ENCODE measurements around the gene UNC13C. TPM values are rescaled to one million over a fixed set of nuclear protein-coding genes. Genes with fewer than 3 reads are reported as not detected.

Gene UNC13C
- polyA plus RNA-seq, 1 donor from 2014 or later: 4.0 TPM

DNA sequence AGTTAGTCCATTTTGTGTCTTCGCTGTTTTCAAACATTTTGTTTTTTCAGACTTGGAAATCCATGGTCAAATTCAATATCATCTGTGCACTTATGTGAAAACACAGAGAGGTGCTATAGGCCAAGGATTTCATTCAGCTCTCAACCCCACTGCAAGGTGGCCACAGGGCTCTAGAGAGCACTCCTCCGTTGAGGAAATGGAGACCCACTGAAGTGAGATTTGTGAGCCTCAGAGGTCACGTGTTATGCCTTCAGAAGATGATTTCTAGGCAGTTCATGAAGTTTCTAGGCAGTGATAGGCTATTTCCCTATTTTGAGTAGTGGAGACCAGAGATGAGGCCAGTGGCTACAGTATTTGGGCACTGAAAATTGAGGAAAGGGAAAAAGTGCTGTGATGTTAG, 88.2 kb downstream of the UNC13C start:
- Histone ChIP-seq H3K36me3 (ENCODE audit: insufficient read depth, low read length) (no peaks in the 10 kb centered on the region), H3K4me3 (ENCODE audit: low read length) (no peak overlapping the region), H3F3A (ENCODE audit: insufficient read depth, low read length, poor library complexity, severe bottlenecking) (no peaks in the 10 kb centered on the region), H3K27ac (ENCODE audit: low read length) (no peak overlapping the region), H4K20me1 (ENCODE audit: insufficient read depth) (no peaks in the 10 kb centered on the region), H3K9me3 (ENCODE audit: low read length) (no peaks in the 10 kb centered on the region), H3K79me2 (replicated peaks; ENCODE audit: insufficient read depth, low read length) (no peaks in the 10 kb centered on the region), H3K27me3 (ENCODE audit: insufficient read depth, low read depth, low read length) (no peaks in the 10 kb centered on the region), H3K9me2 (ENCODE audit: insufficient read depth, low read length) (no peaks in the 10 kb centered on the region), H3K4me2 (ENCODE audit: low read length) (no peak overlapping the region), H3K9ac (ENCODE audit: low read length) (no peak overlapping the region), H2AFZ (ENCODE audit: low read depth, low read length) (no peak overlapping the region)
- TF ChIP-seq POLR2AphosphoS5 (IDR thresholded peaks at IDR 0.05): no peak
- TF ChIP-seq, protein P1, sequence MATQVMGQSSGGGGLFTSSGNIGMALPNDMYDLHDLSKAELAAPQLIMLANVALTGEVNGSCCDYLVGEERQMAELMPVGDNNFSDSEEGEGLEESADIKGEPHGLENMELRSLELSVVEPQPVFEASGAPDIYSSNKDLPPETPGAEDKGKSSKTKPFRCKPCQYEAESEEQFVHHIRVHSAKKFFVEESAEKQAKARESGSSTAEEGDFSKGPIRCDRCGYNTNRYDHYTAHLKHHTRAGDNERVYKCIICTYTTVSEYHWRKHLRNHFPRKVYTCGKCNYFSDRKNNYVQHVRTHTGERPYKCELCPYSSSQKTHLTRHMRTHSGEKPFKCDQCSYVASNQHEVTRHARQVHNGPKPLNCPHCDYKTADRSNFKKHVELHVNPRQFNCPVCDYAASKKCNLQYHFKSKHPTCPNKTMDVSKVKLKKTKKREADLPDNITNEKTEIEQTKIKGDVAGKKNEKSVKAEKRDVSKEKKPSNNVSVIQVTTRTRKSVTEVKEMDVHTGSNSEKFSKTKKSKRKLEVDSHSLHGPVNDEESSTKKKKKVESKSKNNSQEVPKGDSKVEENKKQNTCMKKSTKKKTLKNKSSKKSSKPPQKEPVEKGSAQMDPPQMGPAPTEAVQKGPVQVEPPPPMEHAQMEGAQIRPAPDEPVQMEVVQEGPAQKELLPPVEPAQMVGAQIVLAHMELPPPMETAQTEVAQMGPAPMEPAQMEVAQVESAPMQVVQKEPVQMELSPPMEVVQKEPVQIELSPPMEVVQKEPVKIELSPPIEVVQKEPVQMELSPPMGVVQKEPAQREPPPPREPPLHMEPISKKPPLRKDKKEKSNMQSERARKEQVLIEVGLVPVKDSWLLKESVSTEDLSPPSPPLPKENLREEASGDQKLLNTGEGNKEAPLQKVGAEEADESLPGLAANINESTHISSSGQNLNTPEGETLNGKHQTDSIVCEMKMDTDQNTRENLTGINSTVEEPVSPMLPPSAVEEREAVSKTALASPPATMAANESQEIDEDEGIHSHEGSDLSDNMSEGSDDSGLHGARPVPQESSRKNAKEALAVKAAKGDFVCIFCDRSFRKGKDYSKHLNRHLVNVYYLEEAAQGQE (IDR thresholded peaks at IDR 0.05; ENCODE audit: borderline replicate concordance): no peak
- no peak for TF ChIP-seq MXI1 (conservative IDR thresholded peaks at IDR 0.05; ENCODE audit: poor library complexity, severe bottlenecking)
- TF ChIP-seq SMC3 (conservative IDR thresholded peaks at IDR 0.05; ENCODE audit: poor library complexity): peak; percentile 21
- TF ChIP-seq EP300 (conservative IDR thresholded peaks at IDR 0.05; ENCODE audit: poor library complexity, severe bottlenecking): no peak
- TF ChIP-seq, protein P2, sequence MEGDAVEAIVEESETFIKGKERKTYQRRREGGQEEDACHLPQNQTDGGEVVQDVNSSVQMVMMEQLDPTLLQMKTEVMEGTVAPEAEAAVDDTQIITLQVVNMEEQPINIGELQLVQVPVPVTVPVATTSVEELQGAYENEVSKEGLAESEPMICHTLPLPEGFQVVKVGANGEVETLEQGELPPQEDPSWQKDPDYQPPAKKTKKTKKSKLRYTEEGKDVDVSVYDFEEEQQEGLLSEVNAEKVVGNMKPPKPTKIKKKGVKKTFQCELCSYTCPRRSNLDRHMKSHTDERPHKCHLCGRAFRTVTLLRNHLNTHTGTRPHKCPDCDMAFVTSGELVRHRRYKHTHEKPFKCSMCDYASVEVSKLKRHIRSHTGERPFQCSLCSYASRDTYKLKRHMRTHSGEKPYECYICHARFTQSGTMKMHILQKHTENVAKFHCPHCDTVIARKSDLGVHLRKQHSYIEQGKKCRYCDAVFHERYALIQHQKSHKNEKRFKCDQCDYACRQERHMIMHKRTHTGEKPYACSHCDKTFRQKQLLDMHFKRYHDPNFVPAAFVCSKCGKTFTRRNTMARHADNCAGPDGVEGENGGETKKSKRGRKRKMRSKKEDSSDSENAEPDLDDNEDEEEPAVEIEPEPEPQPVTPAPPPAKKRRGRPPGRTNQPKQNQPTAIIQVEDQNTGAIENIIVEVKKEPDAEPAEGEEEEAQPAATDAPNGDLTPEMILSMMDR (IDR thresholded peaks at IDR 0.05; ENCODE audit: poor library complexity, severe bottlenecking): peak; percentile 24
- TF ChIP-seq RAD21 (conservative IDR thresholded peaks at IDR 0.05): peak; percentile 19
- no peak for TF ChIP-seq EZH2 (IDR thresholded peaks at IDR 0.05; ENCODE audit: borderline replicate concordance, insufficient read depth, low read length, poor library complexity, severe bottlenecking)

DNA sequence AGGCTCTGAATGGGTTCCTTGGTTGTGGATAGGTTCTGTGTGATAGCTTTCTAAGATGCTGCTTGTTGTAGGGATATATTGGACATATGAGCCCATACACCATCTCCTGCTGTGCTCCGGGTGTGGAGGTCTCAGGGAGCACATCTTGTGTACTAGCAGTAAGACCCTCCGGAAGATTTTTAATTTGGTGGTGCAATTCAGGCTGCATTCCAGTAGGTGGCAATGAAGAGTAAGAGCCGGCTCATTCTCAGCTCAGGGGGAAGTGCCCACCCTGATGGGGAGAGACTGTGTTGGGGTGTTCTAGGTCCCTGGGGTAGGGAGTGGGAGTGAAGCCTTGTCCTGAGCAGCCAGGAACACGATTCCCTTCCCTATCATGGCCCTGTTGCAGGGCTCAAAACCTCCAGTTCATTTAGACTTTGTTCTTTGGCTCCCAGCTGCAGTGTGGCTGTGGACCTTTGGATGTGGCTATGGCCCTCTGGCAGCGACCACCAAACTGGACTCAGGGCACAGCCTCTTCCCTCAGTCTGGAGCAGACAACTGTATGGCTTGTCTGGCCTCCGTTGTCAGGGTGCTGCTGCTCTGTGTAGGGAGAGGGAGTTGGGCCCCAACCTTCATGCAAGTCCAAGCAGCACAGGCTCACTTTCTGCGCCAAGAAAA, 104.7 kb downstream of the UNC13C start:
- no peak overlapping the region for H3K27ac ChIP-seq (ENCODE audit: low read length)
- H3K4me3 ChIP-seq (ENCODE audit: low read length): no peak overlapping the region
- no peaks in the 10 kb centered on the region for H3K79me2 ChIP-seq (replicated peaks; ENCODE audit: insufficient read depth, low read length)
- no peak for TF ChIP-seq TAF1 (IDR thresholded peaks at IDR 0.05; ENCODE audit: low read depth)
- peak; percentile 28 for TF ChIP-seq RAD21 (conservative IDR thresholded peaks at IDR 0.05)
- TF ChIP-seq, protein P2 (IDR thresholded peaks at IDR 0.05; ENCODE audit: poor library complexity, severe bottlenecking): peak; percentile 43
- H4K20me1 ChIP-seq (ENCODE audit: insufficient read depth): no peaks in the 10 kb centered on the region
- no peak overlapping the region for H2AFZ ChIP-seq (ENCODE audit: low read depth, low read length)
- H3K4me2 ChIP-seq (ENCODE audit: low read length): no peak overlapping the region
- H3K36me3 ChIP-seq (ENCODE audit: insufficient read depth, low read length): no peaks in the 10 kb centered on the region
- no peaks in the 10 kb centered on the region for H3F3A ChIP-seq (ENCODE audit: insufficient read depth, low read length, poor library complexity, severe bottlenecking)
- no peaks in the 10 kb centered on the region for H3K27me3 ChIP-seq (ENCODE audit: insufficient read depth, low read depth, low read length)
- H3K9me2 ChIP-seq (ENCODE audit: insufficient read depth, low read length): no peaks in the 10 kb centered on the region
- H3K9ac ChIP-seq (ENCODE audit: low read length): no peak overlapping the region
- no peaks in the 10 kb centered on the region for H3K9me3 ChIP-seq (ENCODE audit: low read length)

All from neural cell (in vitro differentiated cells).